ENCODE results near the gene ZRANB1.

Gene ZRANB1

GRCh38 chr10:124955243-124955642 lies 13.3 kb downstream of the ZRANB1 start:
- no peak for TF ChIP-seq CTCF (IDR thresholded peaks at IDR 0.05; ENCODE audit: low read depth, low read length)
- no peak for DNase-seq (ENCODE audit: extremely low read depth, low read depth)

- DNase-seq (ENCODE audit: extremely low read depth, low read depth): no peak
- no peak for TF ChIP-seq CTCF (IDR thresholded peaks at IDR 0.05; ENCODE audit: low read depth, low read length)
These were observed 13.9 kb downstream of the ZRANB1 start for GRCh38 chr10:124955868-124956267.

GRCh38 chr10:124956764-124957163 lies 14.8 kb downstream of the ZRANB1 start:
- DNase-seq (ENCODE audit: extremely low read depth, low read depth): no peak
- TF ChIP-seq CTCF (IDR thresholded peaks at IDR 0.05; ENCODE audit: low read depth, low read length): no peak

GRCh38 chr10:124957404-124957947 lies 15.6 kb downstream of the ZRANB1 start:
- TF ChIP-seq CTCF (IDR thresholded peaks at IDR 0.05; ENCODE audit: low read depth, low read length): no peak
- DNase-seq (ENCODE audit: extremely low read depth, low read depth): no peak

GRCh38 chr10:124959564-124959963 lies 17.6 kb downstream of the ZRANB1 start:
- DNase-seq (ENCODE audit: extremely low read depth, low read depth): no peak
- TF ChIP-seq CTCF (IDR thresholded peaks at IDR 0.05; ENCODE audit: low read depth, low read length): no peak

GRCh38 chr10:124961248-124961570 lies 19.3 kb downstream of the ZRANB1 start:
- DNase-seq (ENCODE audit: extremely low read depth, low read depth): no peak
- TF ChIP-seq CTCF (IDR thresholded peaks at IDR 0.05; ENCODE audit: low read depth, low read length): no peak

GRCh38 chr10:124962421-124962820 lies 20.5 kb downstream of the ZRANB1 start:
- DNase-seq (ENCODE audit: extremely low read depth, low read depth): no peak
- TF ChIP-seq CTCF (IDR thresholded peaks at IDR 0.05; ENCODE audit: low read depth, low read length): no peak

Measured in AG09319 (cell line).